Natural killer cell (primary cell): ENCODE data around the gene NOX1. TPM values are rescaled to one million over a fixed set of nuclear protein-coding genes. Genes with fewer than 3 reads are reported as not detected.

Experiments
- ATAC-seq, 3 donors: fragments of 150-1000 bp in 2 of 3; fragments of 200-7000 bp in 1 of 3; cut with Tn5 transposase; 1 replicate in 1 of 3; 2 replicates in 2 of 3; pipeline ENCODE4 v1.10.0; 2021; ENCODE audit warnings: mild to moderate bottlenecking in 2 of 3, moderate library complexity in 2 of 3
- DNase-seq, 2 donors: peaks; one replicate each; pipeline versions ENCODE4 v3.0.0 to v3.0.0-alpha.2; 2013 to 2021; ENCODE audit warnings: mixed read lengths in 1 of 2
- H3K27ac ChIP-seq: one replicate; pipeline ENCODE4 v1.5.1; 2013; ENCODE audit warnings: mild to moderate bottlenecking, low read length
- H3K27me3 ChIP-seq: one replicate; pipeline ENCODE4 v1.6.1; 2013; ENCODE audit warnings: low read length; ENCODE audit not compliant: control insufficient read depth, insufficient read depth
- H3K36me3 ChIP-seq: one replicate; pipeline ENCODE4 v1.6.1; 2013; ENCODE audit warnings: low read length; ENCODE audit not compliant: control insufficient read depth, insufficient read depth
- H3K4me1 ChIP-seq: one replicate; pipeline ENCODE4 v1.6.1; 2013; ENCODE audit warnings: low read length; ENCODE audit not compliant: control insufficient read depth, insufficient read depth
- H3K4me3 ChIP-seq: one replicate; pipeline ENCODE4 v1.5.1; 2013; ENCODE audit warnings: low read length
- H3K9me3 ChIP-seq: one replicate; pipeline ENCODE4 v1.6.1; 2013; ENCODE audit warnings: low read length; ENCODE audit not compliant: control insufficient read depth, insufficient read depth
- H3K27ac Mint-ChIP-seq, 2 donors: one replicate each; pipeline ENCODE4 v1.8.0; 2022; ENCODE audit warnings: mild to moderate bottlenecking in 2 of 2, mixed read lengths in 2 of 2, moderate library complexity in 1 of 2
- H3K27me3 Mint-ChIP-seq, 2 donors: one replicate each; pipeline ENCODE4 v1.8.0; 2022; ENCODE audit warnings: low read depth in 2 of 2, mixed read lengths in 2 of 2
- H3K36me3 Mint-ChIP-seq: one replicate; pipeline ENCODE4 v1.8.0; 2022; ENCODE audit warnings: mixed read lengths
- H3K4me1 Mint-ChIP-seq, 2 donors: one replicate each; pipeline ENCODE4 v1.8.0; 2022; ENCODE audit warnings: mixed read lengths in 2 of 2
- H3K4me3 Mint-ChIP-seq: one replicate; pipeline ENCODE4 v1.8.0; 2022; ENCODE audit warnings: mild to moderate bottlenecking, moderate library complexity, mixed read lengths
- H3K9me3 Mint-ChIP-seq, 2 donors: one replicate each; pipeline ENCODE4 v1.8.0; 2022; ENCODE audit warnings: mixed read lengths in 2 of 2
- CTCF ChIP-seq: fragments of 200-600 bp; IDR thresholded peaks from one replicate; pipeline ENCODE4 v1.8.0; 2022; ENCODE audit warnings: antibody characterized with exemption
- WGBS: methylation state at CpG from one replicate; pipeline ENCODE4 v1.1.7; 2013; ENCODE audit warnings: missing lambda C conversion rate; ENCODE audit not compliant: insufficient coverage; 5-methylcytosine and 5-hydroxymethylcytosine counted together
- intact Hi-C: fragments of 100-400 bp; cut with micrococcal nuclease; formaldehyde crosslinking; loops from one replicate; pipeline ENCODE4 v1.14.2; 2022
- total RNA-seq, 4 donors: library from RNA; stranded (reverse); fragments of 120-200 nt in 1 of 4; gene quantifications; one replicate each; pipeline versions ENCODE4 v1.2.3 to v1.2.4, GENCODE V29; 2013 to 2022

NOX1 gene
- total RNA-seq: not detected
- total RNA-seq (2013): 0.07 TPM

DNA sequence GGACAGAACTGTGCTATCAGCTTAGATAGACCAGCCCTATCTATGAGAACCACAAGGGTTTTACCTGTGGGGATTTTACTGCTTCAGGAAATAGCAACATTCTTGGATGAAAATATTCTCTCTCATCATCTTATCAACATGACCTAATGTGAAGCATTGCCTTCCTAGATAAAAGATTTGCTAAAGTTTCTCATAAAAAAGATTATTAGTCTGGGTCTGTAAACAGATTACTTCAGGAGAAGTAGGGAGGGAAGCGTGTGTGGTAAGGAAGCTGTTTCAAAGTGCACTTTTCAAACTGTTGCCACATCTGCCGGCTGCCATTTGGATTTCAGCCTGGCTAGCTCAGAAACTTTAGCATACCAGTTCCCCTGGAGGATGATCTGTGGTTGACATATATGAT lies at the start of gene NOX1:
NOX1 (minus strand) TSS at position 35 of the 400 bp plus-strand sequence. CDS start 220 bp downstream, outside the sequence.
- 70% methylated on average over 2 of the region's 2 CpGs for WGBS
- H3K4me3 Mint-ChIP-seq: no peak within 1 kb of the TSS
- no peaks in the 10 kb centered on the region for H3K36me3 Mint-ChIP-seq
- no peaks in the 10 kb centered on the region for H3K9me3 Mint-ChIP-seq
- H3K27ac ChIP-seq: no peak within 1 kb of the TSS
- ATAC-seq: no peak
- H3K27me3 Mint-ChIP-seq: peaks cover 9 to 22% of the 10 kb centered on the region in 2 donors
- TF ChIP-seq CTCF: no peak
- no peaks in the 10 kb centered on the region for H3K27me3 ChIP-seq
- H3K4me1 Mint-ChIP-seq: no peaks in the 10 kb centered on the region
- H3K4me1 ChIP-seq: no peaks in the 10 kb centered on the region
- intact Hi-C loops: no loop called here
- no peak within 1 kb of the TSS for H3K27ac Mint-ChIP-seq
- DNase-seq: no peak
- no peaks in the 10 kb centered on the region for H3K36me3 ChIP-seq
- no peaks in the 10 kb centered on the region for H3K9me3 ChIP-seq
- no peak within 1 kb of the TSS for H3K4me3 ChIP-seq

DNA sequence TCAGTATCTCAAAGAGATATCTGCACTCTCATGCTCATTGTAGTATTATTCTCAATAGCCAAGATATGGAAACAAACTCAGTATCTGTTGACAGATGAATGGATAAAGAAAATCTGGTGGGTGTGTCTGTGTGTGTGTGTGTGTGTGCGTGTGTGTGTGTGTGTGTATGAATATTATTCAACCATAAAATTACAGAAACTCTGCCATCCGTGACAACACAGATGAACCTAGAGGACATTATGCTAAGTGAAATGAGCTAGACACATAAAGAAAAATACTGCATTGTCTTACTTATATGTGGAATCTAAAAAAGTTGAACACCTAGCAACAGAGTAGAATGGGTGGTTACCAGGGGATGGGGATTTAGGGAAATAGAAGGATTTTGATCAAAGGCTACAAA lies 41.4 kb upstream of the NOX1 start:
- Histone ChIP-seq H3K9me3 (no peaks in the 10 kb centered on the region), H3K4me3 (no peak overlapping the region), H3K27me3 (no peaks in the 10 kb centered on the region), H3K36me3 (no peaks in the 10 kb centered on the region), H3K4me1 (no peaks in the 10 kb centered on the region), H3K27ac (no peak overlapping the region)
- H3K4me1 Mint-ChIP-seq: no peaks in the 10 kb centered on the region
- H3K4me3 Mint-ChIP-seq: no peak overlapping the region
- WGBS: no CpG with 5 or more reads among the region's 2 CpGs
- DNase-seq (no peak), ATAC-seq (no peak)
- H3K36me3 Mint-ChIP-seq: no peaks in the 10 kb centered on the region
- no peaks in the 10 kb centered on the region for H3K9me3 Mint-ChIP-seq
- no peak for TF ChIP-seq CTCF
- intact Hi-C loops: no loop called here
- H3K27me3 Mint-ChIP-seq: peaks cover 5 to 17% of the 10 kb centered on the region in 2 donors
- H3K27ac Mint-ChIP-seq: no peak overlapping the region

DNA sequence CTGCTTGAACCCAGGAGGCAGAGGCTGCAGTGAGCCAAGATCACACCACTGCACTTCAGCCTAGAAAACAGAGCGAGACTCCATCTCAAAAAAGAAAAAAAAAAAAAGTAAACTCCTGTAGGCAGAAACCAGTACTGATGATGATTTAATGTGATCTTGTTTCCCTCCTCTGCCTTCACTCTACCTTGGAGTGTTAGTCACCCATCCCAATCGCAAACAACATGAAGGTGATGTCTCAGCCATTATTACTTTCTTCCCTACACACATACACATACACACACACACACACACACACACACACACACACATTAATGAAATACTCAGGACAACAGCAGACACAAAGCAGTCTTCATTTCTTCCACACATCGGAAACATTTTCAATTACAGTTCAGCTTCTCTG lies 39.0 kb upstream of the NOX1 start:
- Mint-ChIP-seq H3K27me3 (peaks cover 5 to 6% of the 10 kb centered on the region in 2 donors), H3K4me1 (no peaks in the 10 kb centered on the region), H3K36me3 (no peaks in the 10 kb centered on the region), H3K27ac (no peak overlapping the region), H3K9me3 (no peaks in the 10 kb centered on the region), H3K4me3 (no peak overlapping the region)
- no peaks in the 10 kb centered on the region for H3K27me3 ChIP-seq
- H3K27ac ChIP-seq: no peak overlapping the region
- no peaks in the 10 kb centered on the region for H3K36me3 ChIP-seq
- no peak for ATAC-seq
- intact Hi-C loops: no loop called here
- DNase-seq: no peak
- no peak overlapping the region for H3K4me3 ChIP-seq
- no peak for TF ChIP-seq CTCF
- no peaks in the 10 kb centered on the region for H3K9me3 ChIP-seq
- 100% methylated on average over 1 of the region's 3 CpGs for WGBS
- H3K4me1 ChIP-seq: no peaks in the 10 kb centered on the region

- Mint-ChIP-seq H3K27me3 (peaks cover 1 to 2% of the 10 kb centered on the region in 2 donors), H3K9me3 (no peaks in the 10 kb centered on the region), H3K4me3 (no peak overlapping the region), H3K4me1 (no peaks in the 10 kb centered on the region), H3K36me3 (no peaks in the 10 kb centered on the region), H3K27ac (no peak overlapping the region)
- H3K4me3 ChIP-seq: no peak overlapping the region
- intact Hi-C loops: no loop called here
- no peak overlapping the region for H3K27ac ChIP-seq
- ATAC-seq (no peak), DNase-seq (no peak)
- WGBS: no CpG with 5 or more reads among the region's 1 CpG
- H3K27me3 ChIP-seq: no peaks in the 10 kb centered on the region
- TF ChIP-seq CTCF: no peak
- H3K36me3 ChIP-seq: no peaks in the 10 kb centered on the region
- no peaks in the 10 kb centered on the region for H3K4me1 ChIP-seq
- no peaks in the 10 kb centered on the region for H3K9me3 ChIP-seq
Measured at GRCh38 chrX:100911731-100912130, 37.6 kb upstream of the NOX1 start.
